ENCODE measurements around the gene MYL5.

MYL5 gene

GRCh38 chr4:674172-675035, at the start of gene MYL5, which contains the start of gene ATP5ME:
TSS of gene MYL5 (plus strand) at chr4:674542. CDS start at chr4:678027, 3,485 bp downstream.
TSS of gene ATP5ME (minus strand) at chr4:674276. CDS start at chr4:674247, 29 bp downstream.
- CTCF ChIA-PET = interaction anchor here (1.2 to 2.9 kb wide), 3 partner anchors 10 to 13 kb away, joined by 4 to 18 read pairs (median 9); no protein-coding TSS in a partner anchor
- H3K36me3 Mint-ChIP-seq = peaks cover 30% of the 10 kb centered on the region
- peak; percentile 98 for DNase-seq

GRCh38 chr4:624705-625590, 49.4 kb upstream of the MYL5 start, which contains the start of gene PDE6B:
TSS of gene PDE6B (plus strand) at chr4:625573. CDS start at chr4:625627, 54 bp downstream.
- Mint-ChIP-seq H3K9me3 (peaks cover 11% of the 10 kb centered on the region), H3K27me3 (no peaks in the 10 kb centered on the region), H3K36me3 (no peaks in the 10 kb centered on the region), H3K4me1 (no peaks in the 10 kb centered on the region), H3K27ac (no peak within 1 kb of the TSS), H3K4me3 (no peak within 1 kb of the TSS)
- DNase-seq = no peak
- CTCF ChIA-PET = no interaction called here

More at GRCh38 chr4:674172-675035, at the start of gene MYL5, which contains the start of gene ATP5ME:
- Mint-ChIP-seq H3K27ac (peak within 1 kb of the TSS; percentile 89), H3K4me3 (peak within 1 kb of the TSS; percentile 85), H3K27me3 (peaks cover 4% of the 10 kb centered on the region), H3K4me1 (peaks cover 13% of the 10 kb centered on the region), H3K9me3 (no peaks in the 10 kb centered on the region)

- H3K27ac Mint-ChIP-seq = no peak overlapping the region
- no peaks in the 10 kb centered on the region for H3K4me1 Mint-ChIP-seq
- H3K9me3 Mint-ChIP-seq = peaks cover 8% of the 10 kb centered on the region
- CTCF ChIA-PET = no interaction called here
- no peak for DNase-seq
- H3K27me3 Mint-ChIP-seq = no peaks in the 10 kb centered on the region
- H3K36me3 Mint-ChIP-seq = no peaks in the 10 kb centered on the region
- no peak overlapping the region for H3K4me3 Mint-ChIP-seq
Observed at GRCh38 chr4:625631-626161, 48.6 kb upstream of the MYL5 start.

- CTCF ChIA-PET = no interaction called here
- no peak overlapping the region for H3K27ac Mint-ChIP-seq
- no peaks in the 10 kb centered on the region for H3K27me3 Mint-ChIP-seq
- H3K36me3 Mint-ChIP-seq = no peaks in the 10 kb centered on the region
- peaks cover 15% of the 10 kb centered on the region for H3K9me3 Mint-ChIP-seq
- H3K4me3 Mint-ChIP-seq = no peak overlapping the region
- no peaks in the 10 kb centered on the region for H3K4me1 Mint-ChIP-seq
- no peak for DNase-seq
Observed at GRCh38 chr4:626201-627091, 47.9 kb upstream of the MYL5 start.

- DNase-seq = no peak
- H3K4me1 Mint-ChIP-seq = no peaks in the 10 kb centered on the region
- peaks cover 23% of the 10 kb centered on the region for H3K9me3 Mint-ChIP-seq
- CTCF ChIA-PET = no interaction called here
- no peak overlapping the region for H3K4me3 Mint-ChIP-seq
- no peaks in the 10 kb centered on the region for H3K36me3 Mint-ChIP-seq
- no peaks in the 10 kb centered on the region for H3K27me3 Mint-ChIP-seq
- no peak overlapping the region for H3K27ac Mint-ChIP-seq
Observed at GRCh38 chr4:627347-628125, 46.8 kb upstream of the MYL5 start.

GRCh38 chr4:628311-628741, 46.0 kb upstream of the MYL5 start:
- Mint-ChIP-seq H3K9me3 (peaks cover 23% of the 10 kb centered on the region), H3K4me1 (no peaks in the 10 kb centered on the region), H3K27ac (no peak overlapping the region), H3K36me3 (no peaks in the 10 kb centered on the region), H3K27me3 (no peaks in the 10 kb centered on the region), H3K4me3 (no peak overlapping the region)
- CTCF ChIA-PET = no interaction called here
- DNase-seq = no peak

- Mint-ChIP-seq H3K4me3 (no peak overlapping the region), H3K27ac (no peak overlapping the region), H3K9me3 (peaks cover 23% of the 10 kb centered on the region), H3K4me1 (no peaks in the 10 kb centered on the region), H3K36me3 (no peaks in the 10 kb centered on the region), H3K27me3 (no peaks in the 10 kb centered on the region)
- no peak for DNase-seq
- CTCF ChIA-PET = no interaction called here
Observed at GRCh38 chr4:628821-629635, 45.3 kb upstream of the MYL5 start.

GRCh38 chr4:629636-629914, 44.8 kb upstream of the MYL5 start:
- no peak for DNase-seq
- no peaks in the 10 kb centered on the region for H3K4me1 Mint-ChIP-seq
- no peaks in the 10 kb centered on the region for H3K27me3 Mint-ChIP-seq
- CTCF ChIA-PET = no interaction called here
- H3K36me3 Mint-ChIP-seq = no peaks in the 10 kb centered on the region
- peaks cover 23% of the 10 kb centered on the region for H3K9me3 Mint-ChIP-seq
- H3K4me3 Mint-ChIP-seq = no peak overlapping the region
- H3K27ac Mint-ChIP-seq = no peak overlapping the region

- DNase-seq = no peak
- no peak overlapping the region for H3K4me3 Mint-ChIP-seq
- H3K4me1 Mint-ChIP-seq = no peaks in the 10 kb centered on the region
Observed at GRCh38 chr4:629915-630641, 44.3 kb upstream of the MYL5 start.

GRCh38 chr4:630656-631055, 43.7 kb upstream of the MYL5 start:
- Mint-ChIP-seq H3K4me3 (no peak overlapping the region), H3K4me1 (no peaks in the 10 kb centered on the region), H3K9me3 (peaks cover 23% of the 10 kb centered on the region), H3K27ac (no peak overlapping the region), H3K36me3 (no peaks in the 10 kb centered on the region), H3K27me3 (no peaks in the 10 kb centered on the region)
- CTCF ChIA-PET = no interaction called here
- no peak for DNase-seq

More at GRCh38 chr4:629915-630641, 44.3 kb upstream of the MYL5 start:
- H3K36me3 Mint-ChIP-seq = no peaks in the 10 kb centered on the region
- no peak overlapping the region for H3K27ac Mint-ChIP-seq
- peaks cover 23% of the 10 kb centered on the region for H3K9me3 Mint-ChIP-seq
- no peaks in the 10 kb centered on the region for H3K27me3 Mint-ChIP-seq
- CTCF ChIA-PET = no interaction called here

- no peak overlapping the region for H3K27ac Mint-ChIP-seq
- no peaks in the 10 kb centered on the region for H3K4me1 Mint-ChIP-seq
- H3K9me3 Mint-ChIP-seq = peaks cover 23% of the 10 kb centered on the region
- no peaks in the 10 kb centered on the region for H3K27me3 Mint-ChIP-seq
- no peaks in the 10 kb centered on the region for H3K36me3 Mint-ChIP-seq
- CTCF ChIA-PET = no interaction called here
- no peak for DNase-seq
- H3K4me3 Mint-ChIP-seq = no peak overlapping the region
Observed at GRCh38 chr4:632196-632790, 42.0 kb upstream of the MYL5 start.

- H3K27ac Mint-ChIP-seq = no peak overlapping the region
- H3K36me3 Mint-ChIP-seq = no peaks in the 10 kb centered on the region
- H3K4me3 Mint-ChIP-seq = no peak overlapping the region
- CTCF ChIA-PET = no interaction called here
- no peaks in the 10 kb centered on the region for H3K27me3 Mint-ChIP-seq
- no peaks in the 10 kb centered on the region for H3K4me1 Mint-ChIP-seq
- DNase-seq = no peak
- peaks cover 23% of the 10 kb centered on the region for H3K9me3 Mint-ChIP-seq
Observed at GRCh38 chr4:632926-633325, 41.4 kb upstream of the MYL5 start.
